DMS53 treated with DMSO at 0.1 percent for 48 hours (cell line): ENCODE measurements around the gene TNRC6A.

Source experiments
- DNase-seq: peaks from one replicate; lab custom pipeline; 2025; ENCODE audit not compliant: unreplicated experiment; lab: John Stamatoyannopoulos, UW

TNRC6A gene

GRCh38 chr16:24869033-24869432, 139.6 kb downstream of the TNRC6A start:
- DNase-seq: no peak

GRCh38 chr16:24871891-24872290, 142.4 kb downstream of the TNRC6A start:
- no peak for DNase-seq

- DNase-seq: no peak
Measured at GRCh38 chr16:24873028-24873427, 143.6 kb downstream of the TNRC6A start.

GRCh38 chr16:24875466-24875865, 146.0 kb downstream of the TNRC6A start:
- DNase-seq: no peak
